Measurements from ENCODE around the gene SCN5A. TPM values are rescaled to one million over a fixed set of nuclear protein-coding genes. Genes with fewer than 3 reads are reported as not detected.

The SCN5A gene
- total RNA-seq, 2 experiments from 2014 or later = 0.20 to 0.52 TPM

- peaks cover 3% of the 10 kb centered on the region for H3K27me3 Mint-ChIP-seq
- CTCF ChIA-PET = interaction anchor here (0.7 to 5.9 kb wide), 19 partner anchors 9 to 544 kb away, joined by 3 to 38 read pairs (median 4); no protein-coding TSS in a partner anchor
- intact Hi-C loops (cut with micrococcal nuclease) = no loop called here
Observed at GRCh38 chr3:38646062-38646461, 3.4 kb downstream of the SCN5A start.

DNA sequence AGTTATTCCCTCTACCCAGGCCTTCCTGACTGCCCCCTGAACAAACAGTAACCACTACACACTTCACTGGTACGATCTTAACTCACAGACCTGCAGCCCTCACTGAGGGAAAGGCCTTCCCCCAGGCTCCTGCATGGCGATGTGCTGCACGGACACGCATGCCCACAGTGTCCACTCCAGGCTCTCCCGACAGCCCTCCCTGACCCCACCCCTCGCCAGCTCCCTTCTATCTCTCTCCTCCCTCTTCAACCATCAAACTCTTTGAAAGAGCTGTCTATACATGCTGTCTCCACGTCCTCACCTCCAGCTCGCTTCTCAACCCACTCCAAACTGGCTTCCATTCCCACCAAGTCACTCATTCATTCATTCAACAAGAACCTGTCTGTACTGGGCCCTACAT lies 3.9 kb downstream of the SCN5A start:
- Mint-ChIP-seq H3K4me1 (ENCODE audit: low read depth) (peaks cover 4% of the 10 kb centered on the region), H3K27ac (no peak overlapping the region), H3K4me3 (no peak overlapping the region), H3K27me3 (peaks cover 2% of the 10 kb centered on the region), H3K9me3 (no peaks in the 10 kb centered on the region), H3K36me3 (ENCODE audit: low read depth) (no peaks in the 10 kb centered on the region)
- TF ChIP-seq, protein P1, sequence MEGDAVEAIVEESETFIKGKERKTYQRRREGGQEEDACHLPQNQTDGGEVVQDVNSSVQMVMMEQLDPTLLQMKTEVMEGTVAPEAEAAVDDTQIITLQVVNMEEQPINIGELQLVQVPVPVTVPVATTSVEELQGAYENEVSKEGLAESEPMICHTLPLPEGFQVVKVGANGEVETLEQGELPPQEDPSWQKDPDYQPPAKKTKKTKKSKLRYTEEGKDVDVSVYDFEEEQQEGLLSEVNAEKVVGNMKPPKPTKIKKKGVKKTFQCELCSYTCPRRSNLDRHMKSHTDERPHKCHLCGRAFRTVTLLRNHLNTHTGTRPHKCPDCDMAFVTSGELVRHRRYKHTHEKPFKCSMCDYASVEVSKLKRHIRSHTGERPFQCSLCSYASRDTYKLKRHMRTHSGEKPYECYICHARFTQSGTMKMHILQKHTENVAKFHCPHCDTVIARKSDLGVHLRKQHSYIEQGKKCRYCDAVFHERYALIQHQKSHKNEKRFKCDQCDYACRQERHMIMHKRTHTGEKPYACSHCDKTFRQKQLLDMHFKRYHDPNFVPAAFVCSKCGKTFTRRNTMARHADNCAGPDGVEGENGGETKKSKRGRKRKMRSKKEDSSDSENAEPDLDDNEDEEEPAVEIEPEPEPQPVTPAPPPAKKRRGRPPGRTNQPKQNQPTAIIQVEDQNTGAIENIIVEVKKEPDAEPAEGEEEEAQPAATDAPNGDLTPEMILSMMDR (IDR thresholded peaks at IDR 0.05) = no peak
- ChIA-PET POLR2A (no interaction called here), CTCF (interaction anchor here (0.9 to 5.9 kb wide), 6 partner anchors 124 to 545 kb away, joined by 3 to 38 read pairs (median 4); no protein-coding TSS in a partner anchor)
- ATAC-seq (no peak), DNase-seq (no peak)
- intact Hi-C loops (cut with micrococcal nuclease) = no loop called here

More at GRCh38 chr3:38646062-38646461, 3.4 kb downstream of the SCN5A start:
- Mint-ChIP-seq H3K9me3 (no peaks in the 10 kb centered on the region), H3K4me3 (no peak overlapping the region), H3K4me1 (ENCODE audit: low read depth) (peaks cover 4% of the 10 kb centered on the region), H3K36me3 (ENCODE audit: low read depth) (no peaks in the 10 kb centered on the region), H3K27ac (no peak overlapping the region)
- TF ChIP-seq, protein P1 (IDR thresholded peaks at IDR 0.05) = no peak
- DNase-seq (no peak), ATAC-seq (no peak)
- POLR2A ChIA-PET = no interaction called here

GRCh38 chr3:38645076-38645475 lies 4.4 kb downstream of the SCN5A start:
- H3K4me1 Mint-ChIP-seq (ENCODE audit: low read depth) = peaks cover 4% of the 10 kb centered on the region
- TF ChIP-seq, protein P1 (IDR thresholded peaks at IDR 0.05) = no peak
- no peak overlapping the region for H3K27ac Mint-ChIP-seq
- DNase-seq (no peak), ATAC-seq (no peak)
- CTCF ChIA-PET = interaction anchor here (1.9 to 5.9 kb wide), 2 partner anchors 123 to 376 kb away, joined by 5 to 38 read pairs; no protein-coding TSS in a partner anchor
- H3K9me3 Mint-ChIP-seq = no peaks in the 10 kb centered on the region
- intact Hi-C loops (cut with micrococcal nuclease) = no loop called here
- peaks cover 2% of the 10 kb centered on the region for H3K27me3 Mint-ChIP-seq
- POLR2A ChIA-PET = no interaction called here
- no peaks in the 10 kb centered on the region for H3K36me3 Mint-ChIP-seq (ENCODE audit: low read depth)
- no peak overlapping the region for H3K4me3 Mint-ChIP-seq

- H3K4me1 Mint-ChIP-seq (ENCODE audit: low read depth) = peaks cover 4% of the 10 kb centered on the region
- ATAC-seq = no peak
- no peaks in the 10 kb centered on the region for H3K36me3 Mint-ChIP-seq (ENCODE audit: low read depth)
- peaks cover 2% of the 10 kb centered on the region for H3K27me3 Mint-ChIP-seq
- ChIA-PET CTCF (interaction anchor here (0.7 to 5.9 kb wide), 2 partner anchors 11 to 123 kb away, joined by 3 to 38 read pairs; no protein-coding TSS in a partner anchor), POLR2A (no interaction called here)
- TF ChIP-seq, protein P1 (IDR thresholded peaks at IDR 0.05) = no peak
- intact Hi-C loops (cut with micrococcal nuclease) = no loop called here
- no peak overlapping the region for H3K4me3 Mint-ChIP-seq
- no peak overlapping the region for H3K27ac Mint-ChIP-seq
- no peaks in the 10 kb centered on the region for H3K9me3 Mint-ChIP-seq
- DNase-seq = no peak
Observed at GRCh38 chr3:38644662-38645053, 4.8 kb downstream of the SCN5A start.

DNA sequence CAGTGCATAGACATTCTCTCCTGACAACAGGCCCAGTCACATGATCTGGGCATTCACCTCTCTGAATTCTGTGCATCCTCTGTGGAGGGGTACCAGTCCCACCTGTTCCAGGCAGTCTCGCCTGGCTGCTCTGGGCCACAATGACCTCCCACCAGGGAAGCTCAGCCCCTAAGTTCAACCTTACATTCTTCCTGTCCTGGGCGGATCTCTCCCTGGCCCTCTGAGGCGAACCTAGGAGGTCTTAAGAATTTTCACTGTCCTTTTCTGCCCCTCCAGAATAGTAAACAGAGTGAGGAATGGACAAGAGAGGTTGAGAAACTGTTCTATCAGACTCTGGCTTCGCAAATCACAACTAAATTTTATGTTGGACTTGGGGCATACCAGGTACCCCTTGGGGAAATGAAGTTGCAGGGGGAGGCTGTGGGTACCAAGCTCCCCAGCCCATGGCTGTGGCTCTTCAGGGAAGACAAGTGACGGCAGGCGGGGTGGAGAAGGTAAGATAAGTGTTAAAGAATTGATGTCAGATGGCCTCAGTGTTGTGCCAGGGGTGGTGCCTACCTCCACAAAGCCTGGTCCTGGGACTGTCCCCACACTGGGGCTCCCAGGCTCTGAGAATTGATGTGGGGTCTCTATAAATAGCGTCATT lies 5.3 kb downstream of the SCN5A start:
- peaks cover 4% of the 10 kb centered on the region for H3K4me1 Mint-ChIP-seq (ENCODE audit: low read depth)
- POLR2A ChIA-PET = no interaction called here
- CTCF ChIA-PET = interaction anchor here (0.7 to 5.9 kb wide), 3 partner anchors 11 to 123 kb away, joined by 3 to 38 read pairs (median 7); no protein-coding TSS in a partner anchor

More for the DNA sequence above, 5.3 kb downstream of the SCN5A start:
- Mint-ChIP-seq H3K4me3 (no peak overlapping the region), H3K9me3 (no peaks in the 10 kb centered on the region), H3K27me3 (peaks cover 2% of the 10 kb centered on the region), H3K36me3 (ENCODE audit: low read depth) (no peaks in the 10 kb centered on the region), H3K27ac (no peak overlapping the region)
- DNase-seq (no peak), ATAC-seq (no peak)
- TF ChIP-seq, protein P1 (IDR thresholded peaks at IDR 0.05) = no peak
- intact Hi-C loops (cut with micrococcal nuclease) = no loop called here
